NCI-H82 (cell line): ENCODE measurements around the gene DOCK9.
A peak's percentile ranks its signal among the peaks of the same experiment; 100 is the strongest.

Source experiments
- DNase-seq: peaks from one replicate; lab custom pipeline; 2025; lab: John Stamatoyannopoulos, UW

DOCK9 gene

DNA sequence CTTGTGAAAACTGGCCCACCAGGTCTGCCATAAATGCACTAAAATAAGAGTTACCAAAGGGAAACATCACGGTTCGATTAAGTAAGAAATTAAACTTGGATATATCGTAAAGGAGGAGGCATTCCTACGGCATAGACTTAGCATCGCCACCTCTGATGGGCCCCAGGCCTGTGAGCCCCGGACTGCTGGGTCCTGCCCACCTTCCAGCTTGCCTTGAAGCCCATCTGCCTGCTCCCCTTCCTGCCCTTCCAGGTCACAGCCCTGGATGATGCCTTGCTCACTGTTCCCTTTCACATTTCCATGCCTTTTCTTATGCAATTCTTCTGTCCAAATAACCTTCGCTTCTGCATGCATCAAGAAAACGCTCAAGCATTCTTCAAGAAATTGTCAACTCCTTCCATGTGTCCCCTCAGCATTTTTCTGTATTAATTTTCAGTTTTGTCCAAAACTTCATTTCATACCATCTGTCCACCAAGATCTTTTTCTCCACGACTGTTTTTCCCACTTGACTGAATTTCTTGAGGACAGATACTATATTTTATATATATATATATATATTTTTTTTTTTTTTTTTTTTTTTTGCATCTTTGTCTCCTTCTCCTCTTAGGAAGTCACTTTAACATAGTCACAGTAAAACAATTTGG, 91.2 kb downstream of the DOCK9 start:
- no peak for DNase-seq

DNA sequence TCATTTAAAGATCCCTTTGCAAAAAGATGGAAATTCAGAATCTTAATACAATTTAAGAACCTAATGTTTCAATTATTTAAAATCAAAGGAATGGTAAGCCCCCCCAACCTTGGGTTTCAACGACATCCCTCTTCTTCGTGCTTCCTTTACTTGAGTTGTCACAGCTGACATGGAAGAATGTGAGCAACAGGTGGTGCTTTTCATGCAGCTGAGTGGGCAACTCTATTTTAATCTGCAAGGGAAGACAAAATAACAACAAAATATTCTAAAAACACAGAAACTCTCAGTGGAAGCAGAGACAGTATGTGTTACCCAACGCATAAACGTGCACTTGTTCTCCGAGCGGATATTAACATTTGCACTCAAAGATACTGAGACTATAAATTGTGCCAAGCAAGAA, 92.3 kb downstream of the DOCK9 start:
- DNase-seq, result no peak

DNA sequence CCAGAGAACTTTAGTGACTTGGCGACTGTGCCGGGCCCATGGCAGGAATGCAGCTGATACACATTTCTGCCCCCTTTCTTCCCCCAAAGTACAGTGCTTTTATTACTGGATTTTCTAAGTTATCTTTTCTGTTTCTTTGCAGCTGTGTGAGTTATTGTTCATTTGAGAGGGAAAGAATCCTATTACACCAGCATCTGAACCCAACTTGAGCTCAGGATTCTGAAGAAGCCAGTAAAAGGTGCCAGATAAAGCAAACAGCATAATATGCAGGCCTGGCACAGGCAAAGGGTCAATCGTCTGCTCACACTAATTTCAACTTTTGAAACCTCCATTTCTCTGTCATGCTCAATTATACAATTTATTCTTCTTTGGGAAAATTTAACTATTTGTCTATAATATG, 93.9 kb downstream of the DOCK9 start:
- no peak for DNase-seq

DNA sequence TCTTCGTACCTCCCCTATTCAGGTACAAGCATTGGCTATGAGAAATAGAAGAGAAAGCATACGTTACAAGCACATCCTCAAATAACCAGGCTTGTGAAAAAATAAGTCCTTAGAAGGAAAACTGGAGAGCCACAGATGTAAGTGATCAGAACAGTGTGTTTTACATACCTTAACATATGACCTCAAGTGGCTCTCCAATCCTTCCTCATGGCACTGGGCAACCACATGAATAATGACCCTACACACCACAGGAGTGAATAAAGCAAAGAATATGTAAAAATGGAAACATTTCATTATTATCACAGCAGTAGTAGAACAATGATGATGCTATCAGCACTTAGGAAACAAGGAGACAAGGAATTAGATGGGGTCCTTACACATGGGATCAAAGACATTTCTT, 96.5 kb downstream of the DOCK9 start:
- DNase-seq, result no peak

DNA sequence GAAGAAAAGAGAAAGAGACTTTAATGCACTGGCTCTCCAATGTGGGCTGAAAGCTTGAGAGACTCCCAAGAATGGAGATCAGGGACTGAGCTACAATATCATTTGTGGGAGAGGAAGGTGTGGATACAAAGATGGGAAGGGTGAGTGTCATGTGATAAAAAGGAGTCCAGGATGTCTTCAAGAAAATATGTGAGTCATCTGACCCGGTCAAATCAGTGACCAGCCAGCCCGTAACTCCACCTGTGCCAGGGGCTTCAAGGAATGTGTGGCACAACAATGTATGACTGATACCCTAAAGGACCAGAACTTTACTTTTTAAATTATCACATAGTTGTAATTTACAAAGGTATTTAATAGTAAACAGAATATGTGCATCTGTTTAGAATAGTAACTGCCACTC, 97.2 kb downstream of the DOCK9 start:
- no peak for DNase-seq

DNA sequence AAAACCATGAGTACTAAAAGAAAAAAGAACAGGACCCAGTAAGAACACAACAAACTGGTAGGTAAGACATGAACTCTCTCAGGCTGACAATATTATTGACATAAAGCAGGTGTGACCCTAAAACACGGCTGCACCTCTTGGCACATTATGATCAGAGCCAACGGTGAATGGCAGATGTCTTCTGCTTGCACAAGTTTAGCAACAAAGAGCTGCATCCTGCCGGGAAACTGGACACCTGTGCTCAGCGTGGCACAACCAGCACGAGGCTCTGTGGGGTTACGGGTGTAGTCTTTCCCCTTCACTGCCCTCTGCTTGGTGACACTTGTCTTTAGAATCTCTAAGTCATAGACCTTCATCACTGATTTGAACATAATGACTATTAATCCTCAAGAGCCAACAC, 97.9 kb downstream of the DOCK9 start:
- DNase-seq, result no peak

DNA sequence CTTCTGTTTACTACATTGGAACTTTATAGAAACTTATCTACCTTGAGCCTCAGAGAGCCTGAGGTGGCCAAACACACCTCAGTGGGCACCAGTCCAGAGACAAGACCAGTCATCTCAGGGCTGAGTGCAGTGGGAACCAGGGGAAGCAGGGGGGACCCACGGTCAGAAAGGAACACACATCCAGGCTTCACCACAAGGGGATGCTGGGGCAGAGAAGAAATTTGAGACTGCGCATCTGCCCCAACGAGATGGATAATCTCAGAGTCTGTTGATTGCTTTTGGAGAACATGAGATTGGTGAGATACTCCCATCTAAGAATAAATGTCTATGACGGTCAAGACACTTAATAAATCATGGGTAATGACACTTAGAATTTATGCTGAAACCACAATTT, 98.7 kb downstream of the DOCK9 start:
- DNase-seq, result peak; percentile 29

DNA sequence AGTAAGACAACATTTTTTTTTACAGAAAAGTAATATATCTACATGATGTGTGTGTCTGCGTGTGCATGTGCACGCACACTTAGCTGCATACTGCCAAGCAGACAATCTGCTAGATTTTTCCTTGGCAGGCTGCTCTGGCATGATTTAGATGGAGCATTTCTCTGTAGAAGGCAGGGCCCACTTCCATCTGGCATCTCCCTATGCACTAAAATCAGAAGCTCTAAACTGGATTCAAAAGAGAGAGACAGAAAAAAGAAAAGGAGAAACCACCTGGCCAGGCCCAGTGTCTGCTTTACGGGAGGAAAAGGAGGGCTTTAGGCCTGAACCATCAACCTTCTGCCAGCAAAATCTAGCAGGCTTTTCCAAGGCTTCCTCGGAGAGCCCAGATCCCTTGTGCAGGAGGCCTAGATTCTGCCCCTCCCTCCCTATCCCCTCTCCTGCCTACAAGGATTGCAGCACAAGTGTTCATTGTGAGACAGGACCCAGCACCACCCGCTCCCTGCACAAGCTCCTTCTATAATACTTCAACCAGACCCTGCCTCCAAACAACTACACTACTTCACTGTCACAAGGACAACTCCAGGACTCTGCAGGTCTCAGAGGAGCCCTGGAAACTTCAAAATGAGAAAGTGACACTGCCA, 99.3 kb downstream of the DOCK9 start:
- DNase-seq, result no peak

DNA sequence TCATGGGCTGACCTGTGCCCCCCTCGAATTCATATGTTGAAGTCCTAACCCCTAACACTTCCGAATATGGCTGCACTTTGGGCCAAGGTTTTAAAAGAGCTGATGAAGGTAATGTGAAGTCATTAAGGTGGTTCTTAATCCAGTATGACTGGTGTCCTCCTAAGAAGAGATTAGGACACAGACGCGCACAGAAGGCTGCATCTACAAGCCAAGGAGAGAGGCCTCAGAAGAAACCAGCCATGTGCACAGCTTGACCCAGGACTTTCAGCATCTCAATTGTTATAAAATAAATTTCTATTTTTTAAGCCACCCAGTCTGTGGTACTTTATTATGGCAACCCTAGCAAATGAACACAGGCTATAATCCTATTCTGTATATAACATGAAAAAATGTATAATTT, 99.9 kb downstream of the DOCK9 start:
- DNase-seq, result peak; percentile 64

DNA sequence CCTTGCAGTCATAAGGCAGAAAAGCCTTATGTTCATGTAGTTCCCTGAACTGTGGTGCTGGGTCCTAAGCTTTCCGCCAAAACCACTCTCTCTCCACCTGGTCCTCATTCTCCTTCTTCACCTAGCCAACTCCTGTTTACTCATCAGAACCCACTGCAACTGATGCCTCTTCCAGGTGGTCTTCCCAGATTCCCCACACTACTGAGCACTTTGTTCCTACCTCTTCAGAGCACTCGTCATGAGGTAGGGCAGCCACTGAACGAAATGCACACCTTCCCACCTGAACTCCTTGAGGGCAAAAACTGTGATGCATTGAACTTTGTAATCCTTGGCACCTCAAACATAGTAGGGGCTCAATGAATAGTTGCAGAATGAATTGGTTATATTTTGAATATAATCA, 100.4 kb downstream of the DOCK9 start:
- DNase-seq, result no peak

DNA sequence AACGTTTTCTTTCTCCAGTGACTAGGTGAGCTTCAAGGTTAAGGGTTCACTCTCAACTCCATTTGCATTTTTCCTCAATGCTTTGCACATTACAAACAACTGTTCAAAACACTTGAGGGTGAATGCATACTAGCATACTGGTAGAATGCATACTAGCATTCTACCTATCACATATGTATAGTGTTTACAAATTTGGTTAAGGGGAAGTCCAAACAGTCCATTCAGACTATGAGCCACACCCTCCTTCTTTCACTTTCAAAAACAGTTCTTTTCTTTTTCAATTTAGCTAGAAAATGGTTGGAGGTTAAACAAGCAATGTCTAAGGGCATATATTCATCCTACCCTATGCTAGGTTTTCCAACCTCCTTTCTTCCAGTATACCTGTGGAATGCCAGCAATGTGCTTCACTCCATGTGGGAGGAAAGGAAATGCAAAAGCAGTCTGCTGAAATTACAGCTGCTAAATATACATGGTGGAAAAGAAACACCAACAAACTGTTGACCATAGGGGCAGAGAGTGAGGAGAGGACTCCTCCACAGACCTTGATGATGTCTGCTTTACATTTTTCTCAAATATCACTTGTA, 102.6 kb downstream of the DOCK9 start:
- no peak for DNase-seq

DNA sequence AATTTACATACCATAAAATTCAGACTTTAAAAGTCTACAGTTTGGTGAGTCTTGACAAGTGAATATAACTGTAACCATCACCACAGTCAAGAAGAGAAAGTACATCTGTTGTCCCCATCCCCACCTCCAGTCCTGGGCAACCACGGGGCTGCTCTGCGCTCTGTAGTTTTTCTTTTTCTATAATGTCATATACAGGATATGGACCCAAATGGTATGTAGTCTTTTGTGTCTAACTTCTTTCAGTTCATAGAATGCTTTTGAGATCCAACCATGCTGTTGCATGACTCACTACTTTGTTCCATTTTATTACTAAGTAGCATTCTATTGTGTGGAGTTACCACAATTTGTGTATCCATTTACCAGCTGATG, 103.9 kb downstream of the DOCK9 start:
- no peak for DNase-seq

DNA sequence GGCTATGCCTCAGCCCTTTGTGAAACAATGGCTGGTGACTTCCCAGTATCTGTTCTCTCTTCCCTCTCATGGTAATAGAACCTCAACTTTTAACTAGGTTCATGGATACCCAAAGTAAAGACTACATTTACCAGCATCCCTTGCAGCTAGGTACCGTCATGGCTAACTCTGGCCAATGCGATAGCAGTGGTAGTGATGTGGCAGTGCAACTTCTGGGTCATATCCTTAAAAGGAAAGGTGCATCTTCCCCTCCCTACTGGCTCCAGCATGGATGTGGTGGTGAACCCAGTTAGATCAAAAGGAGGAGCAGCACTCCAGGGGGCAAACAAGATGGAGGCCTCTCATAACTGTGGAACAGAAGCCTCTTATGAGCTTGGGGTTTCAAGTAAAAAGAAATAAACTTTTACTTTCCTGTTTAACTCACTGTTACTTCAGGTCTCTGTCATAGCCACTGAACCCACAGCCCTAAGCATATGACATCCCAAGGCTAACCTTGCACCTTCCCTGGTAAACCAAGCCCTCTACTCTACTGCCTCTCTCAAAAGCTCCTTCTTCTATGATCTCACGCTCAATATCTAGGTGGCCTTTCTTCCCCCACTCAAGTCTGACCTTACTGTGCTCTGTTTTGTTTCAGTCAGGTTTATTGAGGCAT, 104.4 kb downstream of the DOCK9 start:
- no peak for DNase-seq

DNA sequence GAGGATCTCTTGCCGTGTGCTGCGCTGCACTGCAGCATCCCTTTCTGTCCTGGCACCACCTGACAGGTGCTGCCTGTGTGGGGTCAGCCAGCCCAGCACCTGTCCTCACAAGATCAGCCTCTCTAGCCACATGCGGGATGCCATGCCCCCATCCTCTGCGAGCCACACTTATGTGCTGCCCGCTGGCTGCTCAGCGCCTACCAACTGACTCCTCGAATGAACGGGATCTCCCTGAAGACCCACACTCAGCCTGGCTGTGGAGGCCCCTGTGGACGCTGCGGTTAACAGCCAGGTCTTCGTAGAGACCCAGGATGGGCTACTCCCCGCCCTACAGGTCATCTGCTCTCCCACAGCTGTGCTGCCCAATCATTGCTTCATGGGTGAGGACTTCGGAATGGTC, 106.1 kb downstream of the DOCK9 start:
- no peak for DNase-seq

DNA sequence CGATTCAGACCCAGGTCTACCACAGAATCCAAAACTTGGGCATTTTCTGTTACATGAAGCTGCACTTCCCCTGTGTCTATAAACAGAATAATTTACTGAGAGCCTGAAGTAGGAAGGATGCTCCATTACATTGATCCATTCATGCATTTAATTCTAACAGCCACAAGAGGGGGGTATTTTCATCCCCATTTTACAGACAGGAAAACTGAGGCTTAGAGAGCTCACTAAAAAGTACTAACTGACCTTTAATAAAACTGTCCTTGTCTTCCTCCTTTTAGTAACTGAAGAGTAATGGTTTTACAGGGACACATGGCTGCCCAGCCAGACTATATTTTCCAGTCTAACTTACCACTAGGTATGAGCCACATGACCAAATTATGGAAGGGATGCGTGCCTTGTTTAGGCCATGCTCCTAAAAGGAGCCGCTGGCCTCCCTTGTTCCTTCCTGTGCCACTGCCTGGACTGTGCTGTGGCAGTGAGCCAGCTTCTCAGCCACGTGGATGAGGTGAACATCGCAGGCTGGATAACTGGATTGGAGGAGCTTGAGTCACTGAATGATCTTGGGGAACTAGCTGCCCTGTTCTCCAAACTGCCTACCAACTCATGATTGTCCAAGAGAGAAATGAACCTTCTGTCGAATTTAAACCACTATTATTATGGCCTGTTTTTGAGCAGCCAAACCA, 108.3 kb downstream of the DOCK9 start:
- DNase-seq, result peak; percentile 14

DNA sequence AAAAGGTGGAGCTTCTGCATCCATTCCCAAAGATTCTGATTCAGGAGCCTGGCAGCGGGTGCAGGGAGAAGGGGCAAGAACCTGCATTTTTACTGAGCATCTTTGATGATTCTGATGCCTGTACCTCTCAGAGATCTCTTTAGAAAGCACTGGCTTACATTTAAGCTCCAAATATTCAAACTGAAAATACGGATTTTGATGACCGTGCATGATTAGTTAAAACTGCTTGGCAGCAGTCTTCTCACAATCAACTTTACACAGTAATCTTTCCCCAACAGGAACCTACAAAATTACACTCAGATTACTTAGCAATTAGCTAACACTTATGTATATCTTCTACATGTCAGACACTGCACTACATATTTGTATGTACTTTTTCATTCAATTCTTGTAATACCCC, 108.9 kb downstream of the DOCK9 start:
- DNase-seq, result no peak

DNA sequence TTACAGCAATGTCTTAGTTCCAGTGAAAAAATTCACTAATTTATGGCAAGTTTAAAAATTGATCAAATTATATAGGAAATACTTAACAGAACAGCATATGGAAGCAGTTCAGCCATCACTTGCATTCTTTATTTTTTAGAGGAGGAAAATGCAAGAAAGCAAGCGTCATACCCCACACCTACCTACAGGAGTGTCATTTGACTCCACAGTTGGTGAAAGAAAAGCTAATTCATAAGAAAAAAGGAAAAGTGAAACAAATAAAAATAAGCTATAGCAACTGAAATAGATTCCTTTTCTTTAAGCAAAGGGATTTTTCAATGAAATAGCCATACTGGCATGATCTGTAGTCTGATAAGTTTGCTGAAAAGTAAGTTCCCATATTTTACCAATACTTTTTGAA, 111.0 kb downstream of the DOCK9 start:
- no peak for DNase-seq

DNA sequence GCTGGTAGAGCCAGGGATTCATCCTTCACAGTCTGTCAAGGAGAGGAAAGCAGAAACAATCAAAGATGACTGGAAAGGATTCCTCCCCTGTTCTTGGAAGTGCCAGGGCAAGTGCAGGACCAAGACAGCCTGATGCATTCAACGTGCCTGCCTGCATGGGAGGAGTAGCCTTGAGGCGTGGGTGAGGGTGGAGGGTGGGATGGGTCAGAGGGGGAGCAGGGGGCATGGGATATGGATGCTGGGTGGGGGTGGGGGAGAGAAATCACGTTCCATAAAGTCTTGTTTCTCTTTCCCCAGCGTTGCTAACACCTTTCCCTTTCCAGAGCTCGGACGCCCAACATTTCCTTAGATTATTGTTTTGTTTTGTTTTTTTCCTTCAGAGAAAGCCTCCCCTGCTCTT, 117.4 kb downstream of the DOCK9 start:
- no peak for DNase-seq

DNA sequence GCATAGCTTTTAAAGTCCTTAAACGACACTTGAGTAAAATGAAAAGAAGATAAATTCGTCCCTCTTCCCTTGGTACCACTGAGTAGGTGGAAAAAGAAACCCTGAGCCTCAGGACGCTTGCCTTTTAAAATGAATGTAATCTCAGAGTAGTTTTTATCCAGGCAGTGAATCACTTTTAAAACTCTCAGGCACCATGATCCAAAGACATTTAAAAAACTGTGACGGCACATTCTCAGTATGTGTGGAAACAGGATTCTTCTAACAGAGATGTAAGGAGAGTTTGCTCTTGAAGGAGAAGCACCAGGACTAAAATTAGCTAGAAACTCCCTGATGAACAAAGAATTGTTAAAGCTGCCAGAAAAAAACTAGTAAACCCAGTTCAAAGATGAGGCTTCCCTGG, 119.7 kb downstream of the DOCK9 start:
- no peak for DNase-seq

DNA sequence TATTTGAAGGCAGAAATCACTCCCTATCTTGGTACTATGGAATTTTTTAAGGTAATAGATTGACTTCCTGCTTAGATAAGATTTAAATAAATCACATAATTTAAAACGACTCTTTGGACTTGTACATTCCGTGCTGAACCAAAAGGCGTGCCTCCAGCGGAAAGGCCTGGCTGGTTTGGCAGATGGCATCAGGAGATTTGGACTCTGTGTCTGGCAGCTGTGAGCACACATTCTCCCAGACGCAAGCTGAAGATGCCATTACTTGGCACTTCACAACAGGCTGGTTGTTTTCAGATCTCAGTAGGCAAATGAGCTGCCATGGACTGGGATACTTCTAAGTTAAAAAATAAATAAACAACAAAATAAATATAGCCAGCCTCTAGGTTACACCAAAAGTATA, 120.9 kb downstream of the DOCK9 start:
- no peak for DNase-seq

DNA sequence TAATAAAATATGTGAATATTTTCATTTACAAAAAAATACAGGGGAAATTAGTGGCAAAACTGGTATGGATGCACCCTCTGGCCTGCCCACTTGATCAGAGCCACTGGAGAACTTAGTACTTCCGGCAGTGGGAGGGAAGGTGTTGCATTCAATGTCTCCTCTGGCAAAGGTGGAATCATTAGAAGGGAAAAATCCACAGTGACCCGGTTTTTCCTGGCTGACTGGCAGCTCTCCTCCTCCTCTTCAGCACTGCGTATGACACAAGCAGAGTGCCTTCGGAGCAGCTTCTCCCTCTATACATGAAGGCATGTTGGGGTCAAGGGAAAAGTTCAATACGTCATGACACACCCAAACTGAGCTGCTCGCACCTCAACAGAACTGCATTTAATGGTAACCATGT, 123.4 kb downstream of the DOCK9 start:
- DNase-seq, result no peak

DNA sequence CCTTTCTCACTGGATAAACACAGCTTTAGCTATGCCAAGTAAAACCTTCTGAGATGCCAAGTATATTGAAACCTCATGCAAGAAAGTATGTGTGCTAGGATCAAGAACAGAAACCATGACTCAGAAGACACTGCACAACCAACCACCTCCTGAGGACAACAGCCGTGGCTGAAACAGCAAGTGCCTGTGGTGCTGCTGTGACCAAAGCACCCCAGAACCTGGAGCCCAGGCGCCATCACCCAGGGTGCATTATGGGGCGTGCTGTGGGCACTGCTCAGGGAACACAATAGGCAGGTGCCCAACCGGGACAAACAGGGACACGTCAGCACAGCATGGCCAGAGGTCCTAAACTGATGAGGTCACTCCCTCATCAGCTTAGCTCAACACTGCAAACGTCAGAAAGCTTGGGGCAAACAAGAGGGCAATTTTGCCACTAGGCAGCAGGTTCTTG, 124.1 kb downstream of the DOCK9 start:
- DNase-seq, result no peak

DNA sequence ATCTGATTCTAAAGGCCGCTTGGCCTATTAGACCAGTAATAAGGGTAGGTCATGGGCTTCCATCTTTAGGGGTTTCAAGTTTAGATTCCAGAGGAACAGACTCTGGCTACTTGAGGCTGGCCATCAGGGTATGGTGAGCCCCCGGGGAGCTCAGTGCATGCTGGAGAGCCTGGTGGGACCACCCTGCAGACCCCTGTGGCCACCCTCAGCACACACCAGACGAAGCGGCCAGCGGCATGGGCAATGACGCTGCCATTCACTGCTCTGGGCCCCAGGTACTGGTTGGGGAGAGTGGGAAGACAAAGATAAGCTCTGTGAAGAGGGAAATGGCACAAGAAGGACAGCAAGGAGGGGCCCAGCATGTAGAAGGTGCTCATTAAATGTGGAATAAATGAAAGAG, 126.6 kb downstream of the DOCK9 start:
- DNase-seq, result no peak
